IMR-90 (cell line): ENCODE data around the gene SLC26A8. TPM values are rescaled to one million over a fixed set of nuclear protein-coding genes. Genes with fewer than 3 reads are reported as not detected.

Source experiments
- ATAC-seq: fragments of 200-7000 bp; cut with Tn5 transposase; 2 replicates; pipeline ENCODE4 v1.9.1; 2020; ENCODE audit warnings: low read depth, mild to moderate bottlenecking, moderate library complexity
- BruUV-seq: library from RNA; stranded (reverse); fragments of 400-500 nt; replicated peaks from 2 replicates; lab custom pipeline; 2021; lab: Mats Ljungman, UMichigan
- CTCF ChIA-PET: fragments of 300-600 bp; formaldehyde crosslinking; extraction: SDS; loops from one replicate; lab custom pipeline; 2021; ENCODE audit warnings: antibody characterized with exemption; lab: Yijun Ruan, JAX
- POLR2A ChIA-PET: fragments of 300-600 bp; sonication (Branson Sonifier 250); formaldehyde crosslinking; loops from one replicate; lab custom pipeline; 2022; ENCODE audit warnings: antibody characterized with exemption; ENCODE audit not compliant: unreplicated experiment; lab: Charles Lee
- DNase-seq: peaks from one replicate; pipeline ENCODE4 v3.0.0; 2013
- H2AFZ ChIP-seq: replicated peaks from 2 replicates; pipeline ENCODE3; 2013; ENCODE audit warnings: low read length, mild to moderate bottlenecking; ENCODE audit not compliant: poor library complexity
- H2AK5ac ChIP-seq: 2 replicates; pipeline ENCODE4 v1.6.1; 2013; ENCODE audit warnings: low read depth, low read length, inconsistent platforms
- H2AK9ac ChIP-seq: replicated peaks from 2 replicates; pipeline ENCODE3; 2013; ENCODE audit warnings: mild to moderate bottlenecking, low read depth, low read length, moderate library complexity; ENCODE audit not compliant: poor library complexity
- H2BK120ac ChIP-seq: 2 replicates; pipeline ENCODE4 v1.6.1; 2013; ENCODE audit warnings: low read depth, low read length, inconsistent platforms
- H2BK15ac ChIP-seq: 3 replicates; pipeline ENCODE4 v1.6.1; 2013; ENCODE audit warnings: low read depth, low read length, inconsistent platforms
- H2BK20ac ChIP-seq: 2 replicates; pipeline ENCODE4 v1.6.1; 2013; ENCODE audit warnings: low read depth, mild to moderate bottlenecking, inconsistent platforms, low read length, moderate library complexity
- H2BK5ac ChIP-seq: 2 replicates; pipeline ENCODE4 v1.6.1; 2013; ENCODE audit warnings: mild to moderate bottlenecking, low read depth, low read length, inconsistent platforms; ENCODE audit not compliant: poor library complexity, severe bottlenecking
- H3K14ac ChIP-seq: replicated peaks from 2 replicates; pipeline ENCODE4 v1.6.1; 2013; ENCODE audit warnings: low read depth, low read length, inconsistent platforms
- H3K18ac ChIP-seq: 2 replicates; pipeline ENCODE4 v1.6.1; 2013; ENCODE audit warnings: low read depth, low read length, control low read depth
- H3K23ac ChIP-seq: 2 replicates; pipeline ENCODE4 v1.6.1; 2013; ENCODE audit warnings: low read depth, low read length, inconsistent platforms
- H3K27ac ChIP-seq: 2 replicates; pipeline ENCODE4 v1.5.1; 2013; ENCODE audit warnings: mild to moderate bottlenecking, control low read depth, low read length; ENCODE audit not compliant: insufficient read depth
- H3K27me3 ChIP-seq: 2 replicates; pipeline ENCODE4 v1.6.1; 2013; ENCODE audit warnings: low read length; ENCODE audit not compliant: control insufficient read depth, insufficient read depth
- H3K36me3 ChIP-seq: 2 replicates; pipeline ENCODE4 v1.6.1; 2013; ENCODE audit warnings: low read length, mixed read lengths; ENCODE audit not compliant: control insufficient read depth, insufficient read depth
- H3K4ac ChIP-seq: 2 replicates; pipeline ENCODE4 v1.6.1; 2013; ENCODE audit warnings: low read depth, low read length, inconsistent platforms
- H3K4me1 ChIP-seq: 2 replicates; pipeline ENCODE4 v1.6.1; 2013; ENCODE audit warnings: low read length, mixed read lengths; ENCODE audit not compliant: control insufficient read depth, insufficient read depth
- H3K4me2 ChIP-seq: 2 replicates; pipeline ENCODE4 v1.6.1; 2013; ENCODE audit warnings: low read depth, mild to moderate bottlenecking, control low read depth, low read length, moderate library complexity
- H3K4me3 ChIP-seq: 2 replicates; pipeline ENCODE4 v1.5.1; 2013; ENCODE audit warnings: low read depth, mild to moderate bottlenecking, control low read depth, low read length, moderate library complexity; ENCODE audit not compliant: insufficient read depth
- H3K56ac ChIP-seq: 2 replicates; pipeline ENCODE4 v1.6.1; 2013; ENCODE audit warnings: low read length, inconsistent platforms; ENCODE audit not compliant: insufficient read depth; ENCODE audit errors: extremely low read depth
- H3K79me1 ChIP-seq, 2 experiments: 2 replicates each; pipeline ENCODE4 v1.6.1; 2013; ENCODE audit warnings: low read length in 2 of 2, inconsistent platforms in 1 of 2, low read depth in 1 of 2
- H3K9ac ChIP-seq: 2 replicates; pipeline ENCODE4 v1.6.1; 2013; ENCODE audit warnings: low read depth, low read length, control low read depth
- H3K9me1 ChIP-seq: 2 replicates; pipeline ENCODE4 v1.6.1; 2013; ENCODE audit warnings: low read length, inconsistent platforms; ENCODE audit not compliant: insufficient read depth
- H3K9me3 ChIP-seq: 2 replicates; pipeline ENCODE4 v1.6.1; 2013; ENCODE audit warnings: low read length; ENCODE audit not compliant: control insufficient read depth, insufficient read depth
- H4K20me1 ChIP-seq: 2 replicates; pipeline ENCODE4 v1.6.1; 2013; ENCODE audit warnings: low read length, inconsistent platforms; ENCODE audit not compliant: insufficient read depth
- H4K5ac ChIP-seq: 2 replicates; pipeline ENCODE4 v1.6.1; 2013; ENCODE audit warnings: mild to moderate bottlenecking, low read depth, low read length, control low read depth
- H4K8ac ChIP-seq, 2 experiments: 2 replicates each; pipeline ENCODE4 v1.6.1; 2013; ENCODE audit warnings: low read depth in 2 of 2, low read length in 2 of 2, control low read depth in 1 of 2, inconsistent platforms in 1 of 2
- H4K91ac ChIP-seq: 2 replicates; pipeline ENCODE4 v1.6.1; 2013; ENCODE audit warnings: low read depth, low read length, inconsistent platforms; ENCODE audit not compliant: insufficient read depth
- BHLHE40 ChIP-seq: fragments of 150-350 bp; IDR thresholded peaks from 2 replicates; pipeline ENCODE4 v1.6.1; 2016; ENCODE audit warnings: mild to moderate bottlenecking, low read depth, low read length
- CEBPB ChIP-seq: IDR thresholded peaks from 2 replicates; pipeline ENCODE4 v1.6.1; 2012; ENCODE audit warnings: low read depth, low read length, improper control_type of control experiment
- CHD1 ChIP-seq: IDR thresholded peaks from 2 replicates; pipeline ENCODE4 v1.6.1; 2012; ENCODE audit warnings: low read depth, low read length, improper control_type of control experiment
- CTCF ChIP-seq: conservative IDR thresholded peaks from 2 replicates; pipeline ENCODE4 v1.5.1; 2012; ENCODE audit warnings: mild to moderate bottlenecking, low read depth, low read length, improper control_type of control experiment
- FOS ChIP-seq: fragments of 150-350 bp; IDR thresholded peaks from 2 replicates; pipeline ENCODE4 v1.6.1; 2016; ENCODE audit warnings: low read depth, low read length
- MAFK ChIP-seq: IDR thresholded peaks from 2 replicates; pipeline ENCODE4 v1.6.1; 2012; ENCODE audit warnings: low read depth, low read length, improper control_type of control experiment
- MAZ ChIP-seq: IDR thresholded peaks from 2 replicates; pipeline ENCODE4 v1.6.1; 2012; ENCODE audit warnings: low read depth, mild to moderate bottlenecking, low read length, improper control_type of control experiment, moderate library complexity, borderline replicate concordance
- MXI1 ChIP-seq: IDR thresholded peaks from 2 replicates; pipeline ENCODE4 v1.6.1; 2012; ENCODE audit warnings: low read depth, mild to moderate bottlenecking, low read length, moderate library complexity, borderline replicate concordance
- NFE2L2 ChIP-seq: fragments of 150-350 bp; IDR thresholded peaks from 2 replicates; pipeline ENCODE4 v1.6.1; 2016; ENCODE audit warnings: low read depth, mild to moderate bottlenecking, low read length
- POLR2A ChIP-seq: IDR thresholded peaks from 2 replicates; pipeline ENCODE4 v1.6.1; 2012; ENCODE audit warnings: mild to moderate bottlenecking, low read depth, low read length
- RAD21 ChIP-seq: IDR thresholded peaks from 2 replicates; pipeline ENCODE4 v1.6.1; 2012; ENCODE audit warnings: low read length, improper control_type of control experiment
- RCOR1 ChIP-seq: IDR thresholded peaks from 2 replicates; pipeline ENCODE4 v1.6.1; 2012; ENCODE audit warnings: mild to moderate bottlenecking, low read length, improper control_type of control experiment; ENCODE audit not compliant: insufficient replicate concordance
- RFX5 ChIP-seq: IDR thresholded peaks from 2 replicates; pipeline ENCODE4 v1.8.0; 2012; ENCODE audit warnings: low read depth, mild to moderate bottlenecking, low read length, moderate library complexity
- SMC3 ChIP-seq: fragments of 150-350 bp; IDR thresholded peaks from 2 replicates; pipeline ENCODE4 v1.6.1; 2016; ENCODE audit warnings: low read depth, mild to moderate bottlenecking, antibody characterized with exemption, low read length, moderate library complexity
- WGBS, 2 experiments: methylation state at CpG; one replicate each; pipeline versions ENCODE4 v1.1.5 to v1.1.7; 2013; ENCODE audit warnings: missing lambda C conversion rate in 2 of 2; ENCODE audit not compliant: insufficient read length in 1 of 2; ENCODE audit errors: extremely low coverage in 2 of 2; 5-methylcytosine and 5-hydroxymethylcytosine counted together
- dilution Hi-C: fragments of 300-500 bp; cut with HindIII; formaldehyde crosslinking; loops from one replicate; pipeline ENCODE4 v1.14.3; 2018; ENCODE audit warnings: low sequenced_read_pairs; ENCODE audit not compliant: unreplicated experiment
- in situ Hi-C: fragments of 300-500 bp; cut with MboI; formaldehyde crosslinking; loops from 3 replicates; pipeline ENCODE4 v1.14.3; 2019; ENCODE audit warnings: low sequenced_read_pairs, inconsistent platforms, mixed read lengths
- intact Hi-C: fragments of 100-400 bp; cut with micrococcal nuclease; formaldehyde crosslinking; loops from 2 replicates; pipeline ENCODE4 v1.10.0; 2022
- polyA plus RNA-seq, 3 experiments: library from polyadenylated mRNA; depleted of rRNA; stranded (reverse); fragments of >200 nt; gene quantifications; 2 replicates each; pipeline ENCODE4 v1.2.3, GENCODE V29; 2012; ENCODE audit warnings: low replicate concordance in 1 of 3
- total RNA-seq: library from RNA; depleted of rRNA; stranded (reverse); fragments of >200 nt; gene quantifications from 2 replicates; pipeline ENCODE4 v1.2.3, GENCODE V29; 2012
- TF ChIP-seq, protein P1 (sequence below): fragments of 150-350 bp; IDR thresholded peaks from 2 replicates; pipeline ENCODE4 v1.6.1; 2016; ENCODE audit warnings: low read depth, mild to moderate bottlenecking, low read length, moderate library complexity, borderline replicate concordance
- TF ChIP-seq, protein P2 (sequence below): fragments of 150-350 bp; IDR thresholded peaks from 2 replicates; pipeline ENCODE4 v1.6.1; 2017; ENCODE audit warnings: mild to moderate bottlenecking, antibody characterized with exemption, low read length, low read depth

The SLC26A8 gene
- total and polyA plus RNA-seq, 2 of the 4 experiments (the other 2 are of a cell fraction): 0.07 TPM; not detected in 1

DNA sequence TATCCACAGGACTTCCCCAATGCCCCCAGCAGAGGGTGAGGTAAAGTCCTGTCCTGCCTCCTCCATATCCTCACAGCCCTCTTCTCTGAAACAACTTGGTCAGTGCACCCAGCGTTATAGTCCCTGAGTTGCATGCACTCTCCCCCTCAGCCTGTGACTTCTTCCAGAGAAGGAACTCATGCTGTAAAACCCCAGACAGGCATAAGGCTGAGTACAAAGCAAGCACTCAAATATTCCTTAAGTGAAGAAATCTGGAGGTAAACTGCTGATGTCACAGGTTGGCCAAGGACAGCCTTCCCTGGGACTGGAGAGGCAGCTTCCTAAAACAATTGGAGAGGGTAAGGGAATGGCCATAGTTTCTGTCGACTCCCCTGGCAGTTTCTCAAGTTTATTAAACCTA, 90.6 kb downstream of the SLC26A8 start:
- peaks cover 4% of the 10 kb centered on the region for H3K27me3 ChIP-seq
- no peaks in the 10 kb centered on the region for H3K9me1 ChIP-seq
- in situ Hi-C loops (no loop called here), intact Hi-C loops (no loop called here), dilution Hi-C loops (no loop called here)
- no peak overlapping the region for H3K4me2 ChIP-seq
- TF ChIP-seq RCOR1: no peak
- TF ChIP-seq FOS: no peak
- TF ChIP-seq, protein P1, sequence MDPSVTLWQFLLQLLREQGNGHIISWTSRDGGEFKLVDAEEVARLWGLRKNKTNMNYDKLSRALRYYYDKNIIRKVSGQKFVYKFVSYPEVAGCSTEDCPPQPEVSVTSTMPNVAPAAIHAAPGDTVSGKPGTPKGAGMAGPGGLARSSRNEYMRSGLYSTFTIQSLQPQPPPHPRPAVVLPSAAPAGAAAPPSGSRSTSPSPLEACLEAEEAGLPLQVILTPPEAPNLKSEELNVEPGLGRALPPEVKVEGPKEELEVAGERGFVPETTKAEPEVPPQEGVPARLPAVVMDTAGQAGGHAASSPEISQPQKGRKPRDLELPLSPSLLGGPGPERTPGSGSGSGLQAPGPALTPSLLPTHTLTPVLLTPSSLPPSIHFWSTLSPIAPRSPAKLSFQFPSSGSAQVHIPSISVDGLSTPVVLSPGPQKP: no peak
- no peak for TF ChIP-seq MAFK
- TF ChIP-seq NFE2L2: no peak
- TF ChIP-seq MAZ: no peak
- TF ChIP-seq SMC3: no peak
- TF ChIP-seq CTCF: no peak
- TF ChIP-seq POLR2A: no peak
- no peak for TF ChIP-seq MXI1
- no peak for TF ChIP-seq RAD21
- no peak for TF ChIP-seq BHLHE40
- TF ChIP-seq CEBPB: no peak
- TF ChIP-seq, protein P2, sequence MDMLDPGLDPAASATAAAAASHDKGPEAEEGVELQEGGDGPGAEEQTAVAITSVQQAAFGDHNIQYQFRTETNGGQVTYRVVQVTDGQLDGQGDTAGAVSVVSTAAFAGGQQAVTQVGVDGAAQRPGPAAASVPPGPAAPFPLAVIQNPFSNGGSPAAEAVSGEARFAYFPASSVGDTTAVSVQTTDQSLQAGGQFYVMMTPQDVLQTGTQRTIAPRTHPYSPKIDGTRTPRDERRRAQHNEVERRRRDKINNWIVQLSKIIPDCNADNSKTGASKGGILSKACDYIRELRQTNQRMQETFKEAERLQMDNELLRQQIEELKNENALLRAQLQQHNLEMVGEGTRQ: no peak
- TF ChIP-seq RFX5: no peak
- TF ChIP-seq CHD1: no peak
- no peak overlapping the region for H2AK5ac ChIP-seq
- no peaks in the 10 kb centered on the region for H3K79me1 ChIP-seq
- WGBS, 2 experiments: 60% methylated on average over 1 of the region's 2 CpGs; no CpG with 5 or more reads in 1 of the 2 experiments
- no peaks in the 10 kb centered on the region for H4K20me1 ChIP-seq
- no peak overlapping the region for H3K9ac ChIP-seq
- no peak overlapping the region for H3K18ac ChIP-seq
- H3K4me3 ChIP-seq: no peak overlapping the region
- H3K27ac ChIP-seq: no peak overlapping the region
- H3K14ac ChIP-seq: no peak overlapping the region
- no peaks in the 10 kb centered on the region for H3K36me3 ChIP-seq
- H2AK9ac ChIP-seq: no peak overlapping the region
- ChIA-PET CTCF (no interaction called here), POLR2A (no interaction called here)
- no peak overlapping the region for H2BK15ac ChIP-seq
- no peak for DNase-seq
- H3K4me1 ChIP-seq: no peaks in the 10 kb centered on the region
- BruUV-seq: no TSS peak
- no peak overlapping the region for H3K56ac ChIP-seq
- H2BK20ac ChIP-seq: no peak overlapping the region
- H2BK5ac ChIP-seq: no peak overlapping the region
- H4K5ac ChIP-seq: no peak overlapping the region
- no peak overlapping the region for H4K91ac ChIP-seq
- no peak overlapping the region for H3K23ac ChIP-seq
- H2BK120ac ChIP-seq: no peak overlapping the region
- no peak overlapping the region for H4K8ac ChIP-seq
- H3K4ac ChIP-seq: no peak overlapping the region
- H3K9me3 ChIP-seq: no peaks in the 10 kb centered on the region
- no peak overlapping the region for H2AFZ ChIP-seq
- no peak for ATAC-seq
